Duodenal mucosa (tissue), 2 donors: Measurements from ENCODE around the gene MYO5B.

Experiments
- H3K27ac ChIP-seq: one replicate; pipeline ENCODE4 v1.7.0; 2013; ENCODE audit warnings: low read depth, low read length
- H3K27me3 ChIP-seq, 2 donors: one replicate each; pipeline ENCODE4 v1.7.0; 2013; ENCODE audit warnings: low read length in 2 of 2, control low read depth in 1 of 2; ENCODE audit not compliant: insufficient read depth in 2 of 2, control insufficient read depth in 1 of 2
- H3K36me3 ChIP-seq, 2 donors: one replicate each; pipeline ENCODE4 v1.7.0; 2013; ENCODE audit warnings: low read length in 2 of 2, control low read depth in 1 of 2; ENCODE audit not compliant: insufficient read depth in 2 of 2, control insufficient read depth in 1 of 2
- H3K4me1 ChIP-seq, 2 donors: one replicate each; pipeline ENCODE4 v1.7.0; 2013; ENCODE audit warnings: low read length in 2 of 2, control low read depth in 1 of 2; ENCODE audit not compliant: insufficient read depth in 2 of 2, control insufficient read depth in 1 of 2
- H3K4me3 ChIP-seq, 2 donors: one replicate each; pipeline ENCODE4 v1.7.0; 2013; ENCODE audit warnings: low read length in 2 of 2, low read depth in 1 of 2
- H3K9ac ChIP-seq, 2 donors: one replicate each; pipeline ENCODE4 v1.7.0; 2013; ENCODE audit warnings: low read length in 2 of 2, low read depth in 1 of 2
- H3K9me3 ChIP-seq, 2 donors: one replicate each; pipeline ENCODE4 v1.7.0; 2013; ENCODE audit warnings: low read length in 2 of 2, control low read depth in 1 of 2; ENCODE audit not compliant: control insufficient read depth in 1 of 2

The MYO5B gene

GRCh38 chr18:49910986-49911385 lies 284.0 kb downstream of the MYO5B start:
- Histone ChIP-seq H3K9ac (no peak overlapping the region), H3K27me3 (no peaks in the 10 kb centered on the region), H3K27ac (no peak overlapping the region), H3K4me1 (no peaks in the 10 kb centered on the region), H3K36me3 (peaks cover 0 to 42% of the 10 kb centered on the region in 2 donors), H3K9me3 (no peaks in the 10 kb centered on the region), H3K4me3 (no peak overlapping the region)

DNA sequence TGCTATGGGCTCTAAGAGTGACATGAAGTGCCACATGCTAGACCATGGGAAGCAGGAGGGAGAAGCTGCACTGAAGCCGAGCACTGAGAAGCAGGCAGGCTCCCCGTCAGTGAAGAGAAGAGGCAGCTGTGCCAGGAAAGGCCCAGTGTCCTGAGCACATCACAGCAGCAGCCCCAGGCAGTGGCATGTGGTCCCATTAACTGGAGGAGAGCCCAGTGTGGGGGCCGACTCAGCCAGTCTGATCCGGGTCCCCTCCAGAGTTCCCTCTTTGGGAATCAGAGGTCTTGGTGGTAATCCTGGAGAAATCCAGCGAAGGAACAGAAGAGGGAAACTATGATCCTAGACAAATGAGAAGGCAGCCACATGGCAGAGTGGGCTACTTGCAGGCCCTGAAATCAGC lies 284.9 kb downstream of the MYO5B start:
- H3K27ac ChIP-seq: no peak overlapping the region
- no peaks in the 10 kb centered on the region for H3K4me1 ChIP-seq
- H3K27me3 ChIP-seq: no peaks in the 10 kb centered on the region
- no peak overlapping the region for H3K9ac ChIP-seq
- no peak overlapping the region for H3K4me3 ChIP-seq
- H3K9me3 ChIP-seq: no peaks in the 10 kb centered on the region
- peaks cover 0 to 51% of the 10 kb centered on the region in 2 donors for H3K36me3 ChIP-seq

DNA sequence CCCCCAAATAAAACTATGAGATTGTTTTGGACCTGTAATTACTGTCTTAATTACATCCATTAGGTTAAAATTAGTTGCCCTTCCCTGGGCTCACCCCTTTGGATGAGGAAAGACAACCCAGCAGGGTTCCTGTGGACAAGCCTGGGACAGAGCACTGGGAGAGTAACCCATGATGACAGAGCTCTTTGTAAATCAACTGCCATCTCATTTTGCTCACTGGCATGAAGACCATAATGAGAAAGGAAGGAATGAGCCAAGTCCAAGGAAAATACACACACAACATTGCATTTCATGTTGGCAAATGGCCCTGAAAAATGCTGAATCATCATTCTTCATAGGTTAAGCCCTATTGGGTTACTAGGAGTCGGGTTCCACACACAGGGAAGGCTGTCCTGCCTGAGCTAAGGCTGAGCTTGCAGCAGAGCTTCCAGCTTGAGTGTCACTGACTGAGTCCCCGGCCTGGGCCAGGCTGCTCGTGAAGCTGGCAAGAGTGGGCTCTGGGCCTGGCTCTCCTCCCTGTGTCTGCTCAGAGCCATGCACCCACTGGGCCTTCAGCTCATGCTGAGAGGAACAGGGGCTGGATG lies 287.5 kb downstream of the MYO5B start:
- H3K9me3 ChIP-seq: no peaks in the 10 kb centered on the region
- H3K4me1 ChIP-seq: no peaks in the 10 kb centered on the region
- no peak overlapping the region for H3K4me3 ChIP-seq
- no peaks in the 10 kb centered on the region for H3K27me3 ChIP-seq
- peaks cover 7 to 70% of the 10 kb centered on the region in 2 donors for H3K36me3 ChIP-seq
- H3K9ac ChIP-seq: no peak overlapping the region
- no peak overlapping the region for H3K27ac ChIP-seq

DNA sequence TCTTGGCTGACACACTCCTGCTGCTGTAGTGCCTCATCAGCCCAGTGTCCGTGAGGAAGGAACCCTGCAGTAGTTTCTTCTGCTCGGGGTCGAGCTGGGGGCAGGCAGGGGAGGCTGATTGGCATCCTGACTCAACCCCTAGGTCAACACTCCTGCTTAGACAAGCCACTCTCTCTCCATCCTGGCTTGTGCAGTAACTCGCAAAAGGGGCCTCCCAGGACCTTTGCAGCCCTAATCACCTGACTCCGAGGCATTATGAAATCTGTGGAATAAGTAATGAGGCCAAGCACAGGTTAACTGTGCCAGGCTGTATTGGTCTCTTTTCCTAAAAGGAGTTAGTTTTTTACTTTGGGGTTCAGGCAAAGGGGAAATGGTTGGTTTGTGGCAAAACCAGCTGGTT lies 289.2 kb downstream of the MYO5B start:
- Histone ChIP-seq H3K27ac (no peak overlapping the region), H3K4me3 (no peak overlapping the region), H3K4me1 (no peaks in the 10 kb centered on the region), H3K9ac (no peak overlapping the region), H3K27me3 (no peaks in the 10 kb centered on the region), H3K9me3 (no peaks in the 10 kb centered on the region), H3K36me3 (peaks cover 9 to 80% of the 10 kb centered on the region in 2 donors)

DNA sequence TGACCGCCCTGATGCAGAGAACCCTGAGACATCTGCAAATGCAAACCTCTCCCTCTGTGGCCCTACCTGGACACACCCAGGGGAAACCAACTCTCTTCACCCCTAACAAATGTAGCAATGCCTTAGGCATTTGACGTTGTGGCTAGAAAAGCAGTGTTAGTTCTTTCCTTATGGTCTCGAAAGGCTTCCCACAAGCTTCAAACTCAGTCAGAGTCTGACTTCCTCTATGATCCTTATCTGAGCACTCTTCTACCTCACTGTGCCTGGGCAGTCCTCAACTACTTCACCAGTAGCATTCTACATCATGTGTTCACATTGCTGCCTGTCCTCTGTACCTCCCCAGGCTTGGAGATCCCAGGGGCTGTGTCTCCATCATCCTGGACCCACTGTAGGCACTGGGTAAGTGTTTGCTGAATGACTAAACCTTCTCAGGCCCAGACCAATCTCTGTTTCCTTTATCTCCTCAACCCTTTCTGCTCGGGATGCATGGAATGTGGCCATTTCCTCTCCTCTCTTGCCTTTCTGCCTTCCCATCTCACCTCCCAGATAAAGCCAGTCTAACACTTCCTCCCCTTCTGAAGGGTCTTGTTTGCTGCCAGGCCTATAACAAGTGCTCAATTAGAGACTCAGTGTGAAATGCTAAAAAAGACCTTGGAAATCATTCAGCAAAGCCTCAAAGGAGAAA lies 289.9 kb downstream of the MYO5B start:
- no peaks in the 10 kb centered on the region for H3K4me1 ChIP-seq
- H3K27me3 ChIP-seq: no peaks in the 10 kb centered on the region
- H3K9me3 ChIP-seq: no peaks in the 10 kb centered on the region
- peaks cover 9 to 84% of the 10 kb centered on the region in 2 donors for H3K36me3 ChIP-seq
- H3K4me3 ChIP-seq: no peak overlapping the region
- no peak overlapping the region for H3K27ac ChIP-seq
- no peak overlapping the region for H3K9ac ChIP-seq

DNA sequence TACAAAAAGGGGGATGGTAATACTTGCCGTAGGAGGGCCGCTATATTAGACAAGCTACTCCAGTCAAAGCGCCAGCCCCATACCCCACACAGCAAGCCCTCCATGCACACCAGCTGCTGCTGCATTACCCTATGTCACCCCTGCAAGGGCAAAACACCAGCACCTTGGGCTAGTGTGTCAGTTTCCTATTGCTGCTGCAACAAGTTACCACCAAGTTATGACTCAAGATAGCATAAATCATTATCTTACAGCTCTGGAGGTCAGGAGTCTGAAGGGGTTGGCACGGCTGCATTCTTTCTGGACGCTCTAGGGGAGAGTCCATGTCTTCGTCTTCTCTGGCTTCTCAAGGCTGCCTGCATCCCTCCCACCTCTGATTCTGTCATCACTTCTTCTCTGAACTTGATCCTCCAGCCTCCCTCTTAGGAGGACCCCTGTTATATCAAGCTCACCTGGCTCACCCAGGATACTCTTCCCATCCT lies 293.0 kb downstream of the MYO5B start:
- Histone ChIP-seq H3K36me3 (peaks cover 9 to 71% of the 10 kb centered on the region in 2 donors), H3K9ac (no peak overlapping the region), H3K27me3 (no peaks in the 10 kb centered on the region), H3K4me3 (no peak overlapping the region), H3K27ac (no peak overlapping the region), H3K9me3 (no peaks in the 10 kb centered on the region), H3K4me1 (no peaks in the 10 kb centered on the region)

DNA sequence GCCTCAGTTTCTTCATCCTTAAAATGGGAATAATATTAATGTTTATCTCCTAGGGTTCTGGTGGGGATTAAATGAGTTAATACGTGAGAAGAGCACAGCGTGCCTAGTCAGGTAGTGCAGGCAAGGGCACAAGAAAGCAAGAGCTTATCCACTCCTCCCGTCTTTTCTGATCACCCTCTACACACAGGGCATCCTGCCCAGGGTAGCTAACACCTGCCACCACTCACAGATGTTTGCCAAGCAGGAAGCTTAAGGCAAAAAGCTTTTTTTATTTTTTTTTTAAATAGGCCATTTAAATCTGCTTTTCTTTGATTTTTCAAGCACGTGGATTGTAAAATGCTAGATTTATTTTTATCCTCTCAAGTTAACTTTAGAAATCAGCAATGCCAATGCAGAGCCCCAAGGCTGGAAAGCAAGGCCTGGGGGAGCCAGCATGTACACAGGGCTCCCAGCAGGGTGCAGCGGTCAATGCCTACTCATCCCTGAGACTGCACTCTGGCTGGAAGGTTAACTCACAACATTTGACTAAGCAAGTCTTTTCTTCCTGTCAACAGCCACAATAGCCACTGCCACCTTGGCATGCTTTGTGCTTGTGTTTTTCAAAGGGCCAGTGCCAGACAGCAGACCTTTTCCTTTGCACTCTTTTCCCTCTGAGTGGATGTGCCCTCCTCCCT lies 295.2 kb downstream of the MYO5B start:
- H3K27me3 ChIP-seq: no peaks in the 10 kb centered on the region
- H3K9ac ChIP-seq: no peak overlapping the region
- H3K4me1 ChIP-seq: no peaks in the 10 kb centered on the region
- no peak overlapping the region for H3K27ac ChIP-seq
- H3K4me3 ChIP-seq: no peak overlapping the region
- no peaks in the 10 kb centered on the region for H3K9me3 ChIP-seq
- H3K36me3 ChIP-seq: peaks cover 9 to 66% of the 10 kb centered on the region in 2 donors

- H3K27me3 ChIP-seq: no peaks in the 10 kb centered on the region
- no peak overlapping the region for H3K4me3 ChIP-seq
These were observed 296.5 kb downstream of the MYO5B start for GRCh38 chr18:49898421-49898820.

DNA sequence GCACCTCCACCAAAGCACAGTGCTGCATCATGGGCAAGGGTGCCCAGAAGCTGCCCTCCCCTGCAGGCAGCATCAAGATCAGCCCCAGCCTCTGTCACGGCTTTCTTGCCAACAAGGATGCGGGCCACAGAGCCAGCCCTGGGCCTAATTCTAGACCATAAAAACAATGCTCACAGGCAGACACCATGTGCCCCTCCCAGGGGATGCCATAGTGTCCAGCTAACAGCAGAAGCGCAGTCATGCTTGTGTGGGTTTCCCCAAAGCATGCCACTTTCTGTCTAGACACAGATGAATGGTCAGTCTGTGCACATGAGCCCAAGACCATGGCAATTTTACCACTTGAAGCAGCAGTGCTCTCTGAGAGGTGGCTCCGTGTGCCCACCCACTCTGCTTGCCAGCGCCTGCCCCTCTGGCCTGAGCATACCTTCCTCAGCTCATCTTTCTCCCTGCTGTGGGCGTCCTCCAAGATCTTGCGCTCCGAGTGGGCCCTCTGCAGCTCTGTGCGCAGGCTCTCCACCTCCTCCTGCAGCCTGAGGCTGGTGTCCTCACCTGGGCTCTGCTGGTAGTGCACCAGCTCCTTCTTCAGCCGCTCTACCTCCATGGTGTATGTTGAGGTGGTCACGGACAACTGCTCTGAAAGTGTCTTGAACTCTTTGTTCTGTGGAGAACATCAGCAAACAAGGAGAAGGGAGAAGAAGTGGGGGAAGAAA lies 300.3 kb downstream of the MYO5B start:
- Histone ChIP-seq H3K27ac (no peak overlapping the region), H3K9ac (no peak overlapping the region), H3K4me3 (no peak overlapping the region), H3K9me3 (no peaks in the 10 kb centered on the region), H3K36me3 (peaks cover 0 to 31% of the 10 kb centered on the region in 2 donors), H3K4me1 (no peaks in the 10 kb centered on the region), H3K27me3 (no peaks in the 10 kb centered on the region)

More at GRCh38 chr18:49898421-49898820, 296.5 kb downstream of the MYO5B start:
- Histone ChIP-seq H3K36me3 (peaks cover 9 to 58% of the 10 kb centered on the region in 2 donors), H3K9me3 (no peaks in the 10 kb centered on the region), H3K27ac (no peak overlapping the region), H3K9ac (no peak overlapping the region), H3K4me1 (no peaks in the 10 kb centered on the region)

DNA sequence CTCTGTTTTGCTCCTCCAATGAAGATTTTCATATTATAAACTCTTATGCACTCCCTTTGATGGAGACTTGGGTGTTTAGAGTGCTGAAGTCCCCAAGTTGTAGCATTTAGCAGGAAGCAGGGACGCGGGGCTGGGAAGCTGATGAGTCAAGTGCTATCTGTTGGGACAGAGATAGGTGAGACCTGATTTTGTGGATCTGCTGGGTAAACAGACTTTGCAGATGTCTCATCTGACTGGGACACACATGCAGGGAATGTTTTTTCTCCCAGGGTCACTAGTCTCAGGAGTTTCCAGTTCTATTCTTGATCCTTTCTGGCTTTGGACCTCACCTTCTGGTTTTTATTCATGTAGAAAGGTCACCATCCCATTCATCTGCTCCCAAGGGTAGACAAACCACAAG lies 301.9 kb downstream of the MYO5B start:
- no peak overlapping the region for H3K27ac ChIP-seq

More for the DNA sequence above, 301.9 kb downstream of the MYO5B start:
- Histone ChIP-seq H3K9me3 (no peaks in the 10 kb centered on the region), H3K4me3 (no peak overlapping the region), H3K4me1 (no peaks in the 10 kb centered on the region), H3K27me3 (no peaks in the 10 kb centered on the region), H3K9ac (no peak overlapping the region), H3K36me3 (peaks cover 0 to 24% of the 10 kb centered on the region in 2 donors)
